Stimulated activated naive B cell treated with anti-CD40 and anti-IgM and Interleukin-4, amounts not matched to agents 10 μg/mL and 1 μg/mL and 100 μg/mL, for 72 hours (primary cell): ENCODE results near the gene KCNQ1.

ENCODE experiments used
- ATAC-seq, 2 donors: fragments of 150-1000 bp; cut with Tn5 transposase; replicated peaks; 2 replicates each; pipeline ENCODE4 v1.10.0; 2021; ENCODE audit warnings: moderate library complexity in 1 of 2
- DNase-seq: peaks from one replicate; pipeline ENCODE4 v3.0.0; 2021
- H3K27ac Mint-ChIP-seq: one replicate; pipeline ENCODE4 v1.8.0; 2022; ENCODE audit warnings: mild to moderate bottlenecking, mixed read lengths
- H3K27me3 Mint-ChIP-seq, 2 donors: one replicate each; pipeline ENCODE4 v1.8.0; 2022; ENCODE audit warnings: mixed read lengths in 2 of 2
- H3K36me3 Mint-ChIP-seq, 2 donors: one replicate each; pipeline ENCODE4 v1.8.0; 2022; ENCODE audit warnings: mixed read lengths in 2 of 2, mild to moderate bottlenecking in 1 of 2
- H3K4me1 Mint-ChIP-seq, 2 donors: one replicate each; pipeline ENCODE4 v1.8.0; 2022; ENCODE audit warnings: mixed read lengths in 2 of 2, mild to moderate bottlenecking in 1 of 2
- H3K4me3 Mint-ChIP-seq, 2 donors: one replicate each; pipeline ENCODE4 v1.8.0; 2022; ENCODE audit warnings: mild to moderate bottlenecking in 2 of 2, mixed read lengths in 2 of 2, moderate library complexity in 1 of 2
- H3K9me3 Mint-ChIP-seq, 2 donors: one replicate each; pipeline ENCODE4 v1.8.0; 2022; ENCODE audit warnings: mixed read lengths in 2 of 2, mild to moderate bottlenecking in 1 of 2

The KCNQ1 gene

DNA sequence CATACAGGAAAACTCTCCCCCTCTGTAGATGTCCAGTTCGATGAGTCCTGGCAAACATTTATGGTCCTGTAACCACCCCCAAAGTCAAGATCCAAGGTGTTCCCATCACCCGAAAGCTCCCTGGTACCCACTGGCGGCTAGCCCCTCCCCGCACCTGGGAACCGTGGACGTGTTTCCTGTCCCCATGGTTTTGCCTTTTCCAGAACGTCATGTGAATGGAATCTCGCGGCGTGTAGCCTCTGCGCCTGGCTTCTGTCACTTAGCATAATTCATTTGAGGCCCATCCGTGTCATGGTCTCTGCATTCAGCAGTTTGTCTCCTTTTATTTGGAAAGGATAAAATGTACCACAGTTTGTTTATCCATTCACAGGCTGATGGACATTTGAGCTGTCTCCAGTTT is 106.3 kb downstream of the KCNQ1 start:
- Mint-ChIP-seq H3K27ac (no peak overlapping the region), H3K4me1 (peaks cover 0 to 11% of the 10 kb centered on the region in 2 donors), H3K27me3 (peaks cover 4 to 6% of the 10 kb centered on the region in 2 donors), H3K36me3 (peaks cover 0 to 9% of the 10 kb centered on the region in 2 donors), H3K4me3 (no peak overlapping the region), H3K9me3 (no peaks in the 10 kb centered on the region)
- DNase-seq, result no peak
- no peak for ATAC-seq

DNA sequence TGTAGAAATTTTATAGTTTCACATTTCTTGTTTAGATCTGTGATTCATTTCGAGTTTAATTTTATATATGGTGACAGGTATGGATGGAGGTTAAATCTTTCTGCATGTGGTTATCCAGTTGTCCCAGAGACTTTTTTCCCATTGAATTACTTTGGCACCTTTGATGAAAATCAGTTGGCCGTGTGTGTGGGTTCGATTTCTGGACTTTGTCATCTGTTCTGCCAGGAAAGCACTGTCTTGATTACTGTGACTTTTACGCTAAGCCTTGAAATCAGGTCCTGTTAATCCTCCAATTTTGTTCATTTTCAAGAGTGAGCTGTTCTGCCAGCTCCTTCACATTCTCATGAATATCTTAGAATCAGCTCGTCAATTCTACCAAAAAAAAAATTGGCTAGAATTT is 107.4 kb downstream of the KCNQ1 start:
- Mint-ChIP-seq H3K36me3 (peaks cover 0 to 9% of the 10 kb centered on the region in 2 donors), H3K27ac (no peak overlapping the region), H3K4me3 (no peak overlapping the region), H3K4me1 (peaks cover 0 to 11% of the 10 kb centered on the region in 2 donors), H3K27me3 (peaks cover 4 to 6% of the 10 kb centered on the region in 2 donors), H3K9me3 (no peaks in the 10 kb centered on the region)
- ATAC-seq (no peak), DNase-seq (no peak)

DNA sequence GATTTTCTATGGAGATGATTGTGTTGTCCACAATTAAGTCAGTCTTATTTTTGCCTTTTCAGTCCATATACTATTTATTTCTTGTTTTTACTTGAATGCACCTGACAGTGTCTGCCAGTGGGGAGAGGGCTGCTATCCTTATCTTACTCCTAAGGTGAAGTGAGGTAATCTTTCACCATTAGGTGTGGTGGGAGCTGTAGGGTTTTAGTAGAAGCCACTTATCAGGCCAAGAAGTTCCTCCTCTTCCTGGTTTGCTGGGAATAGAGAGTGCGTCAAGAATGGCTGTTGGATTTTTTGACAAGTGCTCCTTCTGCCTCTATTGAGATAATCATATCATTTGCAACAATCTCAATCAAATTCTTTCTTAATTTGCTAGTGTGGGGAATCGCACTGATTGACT is 108.4 kb downstream of the KCNQ1 start:
- H3K4me1 Mint-ChIP-seq, result peaks cover under 1 to 5% of the 10 kb centered on the region in 2 donors
- H3K27ac Mint-ChIP-seq, result no peak overlapping the region
- no peak for DNase-seq
- H3K9me3 Mint-ChIP-seq, result no peaks in the 10 kb centered on the region
- no peak for ATAC-seq
- H3K36me3 Mint-ChIP-seq, result peaks cover 0 to 9% of the 10 kb centered on the region in 2 donors
- H3K27me3 Mint-ChIP-seq, result no peaks in the 10 kb centered on the region
- H3K4me3 Mint-ChIP-seq, result no peak overlapping the region

DNA sequence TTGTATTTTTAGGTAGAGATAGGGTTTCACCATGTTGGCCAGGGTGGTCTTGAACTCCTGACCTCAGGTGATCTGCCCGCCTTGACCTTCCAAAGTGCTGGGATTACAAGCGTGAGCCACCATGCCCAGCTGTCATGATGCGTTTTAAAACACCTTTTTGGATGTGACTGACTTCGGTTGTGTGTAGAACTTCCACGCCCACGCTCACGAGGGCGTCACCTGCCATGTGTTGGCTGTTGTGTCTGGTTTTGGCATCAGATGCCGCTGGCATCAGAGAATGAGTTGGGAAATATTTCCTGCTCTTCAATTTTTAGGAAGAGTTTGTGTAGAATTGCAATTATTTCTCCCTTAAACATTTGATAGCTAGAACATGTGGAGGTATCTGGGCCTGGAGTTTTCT is 109.1 kb downstream of the KCNQ1 start:
- Mint-ChIP-seq H3K27ac (no peak overlapping the region), H3K9me3 (no peaks in the 10 kb centered on the region), H3K4me1 (peaks cover 6% of the 10 kb centered on the region in 2 donors), H3K36me3 (peaks cover 0 to 9% of the 10 kb centered on the region in 2 donors), H3K27me3 (no peaks in the 10 kb centered on the region), H3K4me3 (no peak overlapping the region)
- DNase-seq, result no peak
- ATAC-seq, result no peak

DNA sequence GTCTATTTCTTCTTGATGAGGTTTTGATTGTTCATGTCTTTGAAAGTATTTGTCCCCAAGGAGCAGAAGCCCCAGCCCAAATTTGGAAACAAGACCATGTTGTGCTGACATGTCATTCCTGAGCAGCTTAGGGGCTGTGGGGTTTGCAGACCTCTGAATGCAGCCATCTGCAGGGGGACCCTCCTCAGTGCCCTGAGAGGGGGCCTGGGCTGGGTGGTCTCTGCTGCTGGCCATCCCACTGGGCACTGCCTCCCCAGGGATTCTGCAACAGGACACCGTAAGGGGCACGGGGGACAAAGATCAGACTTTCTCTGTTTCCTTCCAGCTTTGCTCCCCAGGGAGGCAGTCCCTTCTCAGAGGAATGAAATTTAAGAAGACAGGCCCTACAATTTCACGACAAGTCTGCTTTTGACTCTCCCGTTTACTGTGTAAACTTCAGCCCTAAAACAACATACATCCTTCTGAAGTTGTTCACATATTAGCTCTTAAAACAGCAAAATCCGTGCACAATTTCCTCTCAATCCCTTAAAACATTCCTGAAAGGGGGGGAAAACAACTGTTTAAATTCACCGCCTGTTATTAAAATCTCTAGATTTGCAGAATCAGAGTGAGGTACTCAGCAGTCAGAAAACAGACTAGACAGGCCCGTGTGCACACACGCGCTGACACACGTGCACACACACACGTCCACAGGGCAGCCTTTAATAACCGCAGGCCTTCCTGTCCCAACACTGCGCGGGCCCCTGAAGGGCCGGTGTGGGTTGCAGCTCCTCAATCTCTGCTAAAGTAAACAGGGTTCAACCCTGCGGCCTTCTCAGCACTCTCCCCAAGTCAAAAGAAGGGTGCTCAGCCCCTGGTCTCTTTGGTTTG is 109.8 kb downstream of the KCNQ1 start:
- ATAC-seq (no peak), DNase-seq (no peak)
- H3K36me3 Mint-ChIP-seq, result peaks cover 0 to 9% of the 10 kb centered on the region in 2 donors
- H3K4me1 Mint-ChIP-seq, result peaks cover 10% of the 10 kb centered on the region in 2 donors
- H3K9me3 Mint-ChIP-seq, result no peaks in the 10 kb centered on the region
- H3K4me3 Mint-ChIP-seq, result no peak overlapping the region
- no peaks in the 10 kb centered on the region for H3K27me3 Mint-ChIP-seq
- H3K27ac Mint-ChIP-seq, result no peak overlapping the region

DNA sequence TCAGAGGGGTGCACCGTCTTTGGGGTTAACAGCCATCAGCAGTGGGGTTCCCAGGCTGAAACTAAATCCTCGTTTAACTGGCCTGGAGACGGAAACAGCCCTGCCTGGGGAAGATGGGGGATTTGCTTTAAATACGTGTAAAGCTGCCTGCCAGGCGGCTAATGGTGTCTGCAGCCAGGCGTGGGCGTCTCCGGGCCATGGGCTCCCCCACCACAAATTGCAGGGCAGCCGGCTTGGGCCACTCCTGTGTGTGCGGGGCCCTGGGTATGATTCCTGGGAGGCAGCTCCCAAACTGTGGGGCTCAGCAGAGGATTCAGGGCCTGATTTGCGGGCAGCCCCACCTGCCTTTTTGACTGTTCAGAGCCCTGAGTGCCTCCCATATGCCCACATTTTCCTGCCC is 110.5 kb downstream of the KCNQ1 start:
- H3K27me3 Mint-ChIP-seq, result no peaks in the 10 kb centered on the region
- H3K4me1 Mint-ChIP-seq, result peaks cover 13 to 15% of the 10 kb centered on the region in 2 donors
- H3K27ac Mint-ChIP-seq, result no peak overlapping the region
- peaks cover 0 to 9% of the 10 kb centered on the region in 2 donors for H3K36me3 Mint-ChIP-seq
- DNase-seq (no peak), ATAC-seq (no peak)
- no peaks in the 10 kb centered on the region for H3K9me3 Mint-ChIP-seq
- no peak overlapping the region for H3K4me3 Mint-ChIP-seq

DNA sequence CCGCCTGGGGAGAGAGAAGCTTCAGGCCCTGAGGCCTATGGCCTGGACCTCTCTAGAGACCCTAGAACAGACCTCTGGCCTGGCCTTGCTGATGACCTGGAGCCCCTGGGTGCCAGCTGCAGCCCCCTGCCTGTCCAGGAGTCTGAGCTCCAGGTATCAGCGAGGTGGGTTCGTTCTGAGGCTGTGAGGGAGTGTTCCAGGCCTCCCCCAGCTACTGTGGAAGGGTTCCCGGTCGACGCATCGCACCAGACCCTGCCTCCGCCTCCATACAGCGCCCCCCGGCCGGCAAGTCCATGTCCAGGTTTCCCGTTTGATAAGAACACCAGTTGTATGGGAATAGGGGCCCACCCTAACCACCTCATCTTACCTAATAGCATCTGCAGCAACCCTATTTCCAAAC is 111.1 kb downstream of the KCNQ1 start:
- Mint-ChIP-seq H3K4me3 (no peak overlapping the region), H3K27ac (no peak overlapping the region), H3K9me3 (no peaks in the 10 kb centered on the region), H3K4me1 (peaks cover 15% of the 10 kb centered on the region in 2 donors), H3K27me3 (no peaks in the 10 kb centered on the region), H3K36me3 (peaks cover 0 to 9% of the 10 kb centered on the region in 2 donors)
- DNase-seq, result no peak
- ATAC-seq, result no peak

DNA sequence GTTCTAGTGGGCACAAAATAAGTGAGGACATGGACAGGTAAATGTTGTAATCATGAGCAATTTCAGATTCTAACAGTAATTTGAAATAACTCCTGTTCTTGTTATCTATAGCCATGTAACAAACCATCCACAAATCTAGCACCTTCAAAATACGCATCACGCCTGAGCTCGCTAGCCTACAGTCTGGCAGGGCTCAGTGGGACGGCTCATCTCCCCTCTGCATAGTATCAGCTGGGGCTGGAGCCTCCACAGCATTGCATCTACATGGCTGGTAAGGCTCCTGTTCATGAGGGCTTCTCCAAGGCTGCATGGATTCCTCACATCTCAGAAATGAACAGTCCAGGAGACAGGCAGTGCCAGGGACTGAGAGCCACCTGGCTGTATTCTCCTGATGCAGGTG is 112.6 kb downstream of the KCNQ1 start:
- Mint-ChIP-seq H3K4me1 (peaks cover 12 to 15% of the 10 kb centered on the region in 2 donors), H3K27ac (no peak overlapping the region), H3K27me3 (no peaks in the 10 kb centered on the region), H3K9me3 (no peaks in the 10 kb centered on the region), H3K36me3 (no peaks in the 10 kb centered on the region), H3K4me3 (no peak overlapping the region)
- no peak for DNase-seq
- ATAC-seq, result no peak

DNA sequence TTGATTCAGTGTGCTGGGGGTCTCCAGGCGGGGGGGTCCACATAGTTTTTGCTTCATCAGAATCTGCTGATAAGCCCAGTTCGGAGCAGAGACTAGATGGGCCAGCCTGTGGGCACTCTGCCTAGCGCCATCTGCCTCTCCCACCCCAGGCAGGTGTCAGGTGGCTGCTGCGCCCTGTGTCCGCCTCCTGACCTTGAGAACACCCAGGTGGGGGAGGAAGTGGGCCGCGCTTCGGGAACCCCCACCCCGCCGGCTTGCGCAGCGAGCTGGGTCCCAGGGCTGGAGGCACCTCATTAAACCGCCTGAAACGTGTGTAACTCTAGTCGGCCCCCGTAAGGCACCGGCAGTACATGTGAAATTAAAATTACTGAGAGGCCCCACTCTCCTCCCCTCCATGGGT is 113.6 kb downstream of the KCNQ1 start:
- Mint-ChIP-seq H3K9me3 (no peaks in the 10 kb centered on the region), H3K27ac (no peak overlapping the region), H3K4me3 (no peak overlapping the region), H3K27me3 (no peaks in the 10 kb centered on the region), H3K4me1 (peaks cover 12 to 15% of the 10 kb centered on the region in 2 donors), H3K36me3 (peaks cover 0 to under 1% of the 10 kb centered on the region in 2 donors)
- no peak for ATAC-seq
- DNase-seq, result no peak

DNA sequence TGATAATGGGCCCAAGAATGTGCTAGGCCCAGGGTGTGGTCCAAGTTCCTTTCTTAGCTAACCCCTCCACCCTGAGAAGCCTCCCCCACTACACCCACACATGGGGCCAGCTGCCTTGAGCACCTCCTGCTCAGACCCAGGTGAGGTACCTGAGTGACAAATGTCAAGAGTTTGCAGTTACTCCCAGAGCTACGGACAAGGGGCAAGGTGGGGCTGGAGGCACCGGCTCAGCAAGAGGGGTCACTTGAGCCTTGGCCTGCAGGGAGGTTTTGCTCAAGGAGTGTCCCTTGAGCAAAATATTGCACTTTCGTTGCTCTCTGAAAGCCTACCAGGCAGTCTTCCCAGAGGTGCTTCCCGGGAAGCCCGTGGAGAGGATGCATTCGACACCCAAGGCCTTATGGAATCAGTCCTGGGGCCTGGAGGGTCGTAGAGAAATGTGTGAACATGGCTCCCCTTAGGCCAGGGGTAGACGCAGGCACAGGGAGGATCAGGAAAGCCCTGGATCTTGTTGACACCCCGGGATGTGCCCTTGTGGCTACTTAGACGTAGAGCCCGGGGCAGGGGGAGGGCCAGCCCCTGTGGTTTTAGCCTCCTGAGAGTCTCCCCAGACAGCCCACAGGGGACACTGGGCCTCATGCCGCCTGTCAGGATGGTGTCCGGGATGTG is 114.2 kb downstream of the KCNQ1 start:
- no peak for ATAC-seq
- H3K4me1 Mint-ChIP-seq, result peaks cover 12 to 15% of the 10 kb centered on the region in 2 donors
- DNase-seq, result no peak
- H3K9me3 Mint-ChIP-seq, result no peaks in the 10 kb centered on the region
- H3K4me3 Mint-ChIP-seq, result no peak overlapping the region
- H3K36me3 Mint-ChIP-seq, result peaks cover 0 to 2% of the 10 kb centered on the region in 2 donors
- no peak overlapping the region for H3K27ac Mint-ChIP-seq
- H3K27me3 Mint-ChIP-seq, result no peaks in the 10 kb centered on the region

DNA sequence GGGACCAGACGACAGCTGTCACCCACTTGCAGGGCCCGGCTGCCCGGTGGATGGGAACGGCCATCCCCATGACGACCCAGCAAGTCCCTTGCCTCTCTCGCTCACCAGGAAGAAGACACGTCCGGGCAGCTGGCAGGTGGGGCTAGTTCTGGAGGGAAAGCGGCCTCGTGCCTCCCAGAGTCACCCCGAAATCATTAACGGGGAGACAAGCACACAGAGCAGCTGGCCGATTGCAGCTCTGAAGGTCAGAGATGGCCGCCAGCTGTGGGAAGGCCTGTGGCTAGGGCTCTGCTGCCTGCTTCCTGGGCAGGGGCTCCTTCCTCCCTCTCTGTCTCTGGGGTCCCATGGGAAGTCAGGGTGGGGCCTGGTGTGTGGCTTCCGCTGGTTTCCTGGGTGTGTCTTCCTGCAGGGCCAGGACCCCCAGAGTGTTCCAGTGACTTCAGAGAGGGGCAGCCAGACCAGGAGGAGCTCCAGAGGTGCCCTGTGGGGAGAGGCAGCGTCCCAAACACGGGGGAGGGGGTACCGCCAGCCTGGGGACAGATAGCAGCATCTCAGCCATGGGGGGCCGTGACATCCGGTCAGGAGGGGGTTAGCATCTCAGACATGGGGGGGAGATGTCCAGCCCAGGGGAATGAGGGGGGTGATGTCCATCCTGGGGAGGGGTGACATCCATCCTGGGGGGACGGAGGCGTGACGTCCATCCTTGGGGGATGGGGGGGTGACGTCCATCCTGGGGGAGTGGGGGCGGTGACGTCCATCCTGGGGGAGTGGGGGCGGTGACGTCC is 114.9 kb downstream of the KCNQ1 start:
- no peak overlapping the region for H3K4me3 Mint-ChIP-seq
- peaks cover 11 to 15% of the 10 kb centered on the region in 2 donors for H3K4me1 Mint-ChIP-seq
- H3K36me3 Mint-ChIP-seq, result peaks cover 2% of the 10 kb centered on the region in 2 donors
- H3K27ac Mint-ChIP-seq, result no peak overlapping the region
- ATAC-seq (no peak), DNase-seq (no peak)
- H3K27me3 Mint-ChIP-seq, result no peaks in the 10 kb centered on the region
- H3K9me3 Mint-ChIP-seq, result no peaks in the 10 kb centered on the region

DNA sequence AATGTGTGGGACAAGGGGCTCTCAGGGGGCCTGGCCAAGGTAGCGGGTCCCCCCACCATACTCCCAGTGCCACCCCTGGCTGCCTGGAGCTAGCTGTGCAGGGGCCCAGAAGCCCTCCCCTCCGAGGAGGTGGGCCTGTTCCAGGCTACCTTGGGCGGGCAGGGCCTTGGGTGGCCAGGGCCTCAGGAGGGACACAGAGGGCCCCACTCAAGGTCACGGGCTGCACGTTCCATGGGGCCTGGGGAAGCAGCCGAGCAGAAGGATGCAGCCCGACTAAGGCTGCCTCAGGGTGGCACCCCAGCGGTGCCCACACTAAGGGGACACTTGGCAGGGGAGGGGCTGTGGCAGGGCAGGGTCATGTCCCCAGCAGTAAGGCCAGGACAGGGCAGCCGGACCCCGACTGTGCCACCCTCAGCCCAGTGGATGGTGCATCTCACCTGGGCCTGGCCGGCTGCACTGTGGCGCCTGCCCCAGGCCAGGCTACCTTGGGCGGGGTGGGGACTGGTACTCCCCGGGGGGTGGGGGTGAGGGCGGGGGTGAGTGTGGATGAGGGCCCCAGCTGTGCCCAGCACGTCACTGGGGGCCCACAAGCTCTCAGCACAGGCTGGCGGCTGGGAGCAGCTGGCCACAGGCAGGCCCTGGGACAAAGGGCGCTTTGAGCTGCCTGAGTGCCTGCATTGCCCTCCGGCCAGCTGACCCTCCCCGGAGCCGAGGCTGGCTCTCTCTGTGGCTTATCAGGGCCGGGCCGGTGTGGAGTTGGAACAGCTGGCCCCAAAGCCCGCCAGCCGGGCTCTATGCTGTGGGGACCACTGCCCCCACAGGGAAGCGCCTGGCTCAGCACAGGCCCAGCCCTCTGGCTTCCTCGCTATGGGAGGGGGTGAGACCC is 117.1 kb downstream of the KCNQ1 start:
- H3K4me3 Mint-ChIP-seq, result no peak overlapping the region
- no peak for DNase-seq

DNA sequence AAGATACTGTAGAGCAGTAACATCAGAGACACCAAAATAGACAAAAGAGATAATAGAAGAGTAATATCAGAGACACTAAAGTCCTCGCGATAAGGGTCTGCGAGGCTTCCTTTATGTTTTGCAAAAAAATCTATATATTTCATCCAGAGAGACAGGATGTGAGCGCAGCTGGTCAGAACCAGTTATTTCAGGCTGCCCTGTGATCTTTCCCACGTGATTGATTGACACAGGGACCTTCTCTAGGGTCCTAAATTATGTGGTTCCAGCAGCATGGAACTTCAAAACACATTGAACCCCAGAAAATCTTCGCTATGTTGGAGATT is 118.0 kb downstream of the KCNQ1 start:
- Mint-ChIP-seq H3K36me3 (peaks cover 2 to 5% of the 10 kb centered on the region in 2 donors), H3K9me3 (no peaks in the 10 kb centered on the region), H3K4me1 (peaks cover 10 to 15% of the 10 kb centered on the region in 2 donors), H3K27me3 (no peaks in the 10 kb centered on the region), H3K27ac (no peak overlapping the region), H3K4me3 (no peak overlapping the region)
- DNase-seq (no peak), ATAC-seq (no peak)

More for the DNA sequence above, 117.1 kb downstream of the KCNQ1 start:
- H3K27me3 Mint-ChIP-seq, result no peaks in the 10 kb centered on the region
- no peak overlapping the region for H3K27ac Mint-ChIP-seq
- H3K4me1 Mint-ChIP-seq, result peaks cover 10 to 15% of the 10 kb centered on the region in 2 donors
- peaks cover 2 to 5% of the 10 kb centered on the region in 2 donors for H3K36me3 Mint-ChIP-seq
- no peak for ATAC-seq
- H3K9me3 Mint-ChIP-seq, result no peaks in the 10 kb centered on the region
